ENCODE data around the gene WDR6. TPM values are rescaled to one million over a fixed set of nuclear protein-coding genes. Genes with fewer than 3 reads are reported as not detected.

Gene WDR6
- total RNA-seq, 2 donors from 2014 or later = 109 to 136 TPM

- H3K9me3 ChIP-seq = no peaks in the 10 kb centered on the region
- no peak for TF ChIP-seq POLR2A (IDR thresholded peaks at IDR 0.05)
- TF ChIP-seq CTCF (IDR thresholded peaks at IDR 0.05) = no peak
- intact Hi-C loops (cut with DNase I) = no loop called here
- WGBS, 2 donors = 94 to 100% methylated on average over 3 of the region's 3 CpGs
- no peak overlapping the region for H3K4me3 ChIP-seq
- ATAC-seq (no peak), DNase-seq (no peak)
- peaks cover 58% of the 10 kb centered on the region for H3K4me1 ChIP-seq
- no peaks in the 10 kb centered on the region for H3K27me3 ChIP-seq
- no peak overlapping the region for H3K27ac ChIP-seq
- peaks cover 0 to 15% of the 10 kb centered on the region in 2 donors for H3K36me3 ChIP-seq (replicated peaks in 1 of 2; ENCODE audit: insufficient read depth in 1 of 2, low read depth in 2 of 2)
These were observed 19.3 kb downstream of the WDR6 start for GRCh38 chr3:49026536-49026935.

GRCh38 chr3:49027634-49028033 lies 20.4 kb downstream of the WDR6 start:
- Histone ChIP-seq H3K27ac (peak overlapping the region in 1 of 4 donors; percentile 90), H3K36me3 (replicated peaks in 1 of 2; ENCODE audit: insufficient read depth in 1 of 2, low read depth in 2 of 2) (peaks cover 0 to 22% of the 10 kb centered on the region in 2 donors), H3K27me3 (no peaks in the 10 kb centered on the region), H3K4me3 (no peak overlapping the region), H3K9me3 (no peaks in the 10 kb centered on the region), H3K4me1 (peaks cover 55% of the 10 kb centered on the region)
- no peak for DNase-seq
- intact Hi-C loops (cut with DNase I) = no loop called here
- TF ChIP-seq POLR2A (IDR thresholded peaks at IDR 0.05) = no peak
- TF ChIP-seq CTCF (IDR thresholded peaks at IDR 0.05) = no peak
- no peak for ATAC-seq
- WGBS, 2 donors = 84 to 94% methylated on average over 7 to 9 of the region's 9 CpGs

- 72 to 74% methylated on average over 3 to 4 of the region's 4 CpGs for WGBS, 2 donors
- H3K36me3 ChIP-seq (replicated peaks in 1 of 2; ENCODE audit: insufficient read depth in 1 of 2, low read depth in 2 of 2) = peaks cover 0 to 25% of the 10 kb centered on the region in 2 donors
- no peak for ATAC-seq
- intact Hi-C loops (cut with DNase I) = no loop called here
- no peak overlapping the region for H3K4me3 ChIP-seq
- H3K27me3 ChIP-seq = no peaks in the 10 kb centered on the region
- peak overlapping the region; percentile 77 to 90 (median 82) for H3K27ac ChIP-seq
- TF ChIP-seq CTCF (IDR thresholded peaks at IDR 0.05) (no peak), POLR2A (IDR thresholded peaks at IDR 0.05) (no peak)
- H3K4me1 ChIP-seq = peaks cover 48% of the 10 kb centered on the region
- DNase-seq = no peak
- H3K9me3 ChIP-seq = no peaks in the 10 kb centered on the region
These were observed 21.1 kb downstream of the WDR6 start for GRCh38 chr3:49028298-49028672.

GRCh38 chr3:49028673-49029562 lies 21.7 kb downstream of the WDR6 start, which contains the start of gene IMPDH2:
TSS of gene IMPDH2 (minus strand) at chr3:49029398. CDS start at chr3:49029350, 48 bp downstream.
- DNase-seq (peak; percentile 93 to 95 (median 94)), ATAC-seq (peak; percentile 97)
- peaks cover 42% of the 10 kb centered on the region for H3K4me1 ChIP-seq
- intact Hi-C loops (cut with DNase I) = no loop called here
- TF ChIP-seq POLR2A (IDR thresholded peaks at IDR 0.05) = peak; percentile 97 to 99 (median 98)
- TF ChIP-seq CTCF (IDR thresholded peaks at IDR 0.05) = peak in 4 of 7 experiments; percentile 5 to 38 (median 16)
- no peaks in the 10 kb centered on the region for H3K27me3 ChIP-seq
- H3K4me3 ChIP-seq = peak within 1 kb of the TSS; percentile 23 to 44
- peaks cover 0 to 24% of the 10 kb centered on the region in 2 donors for H3K36me3 ChIP-seq (replicated peaks in 1 of 2; ENCODE audit: insufficient read depth in 1 of 2, low read depth in 2 of 2)
- 1 to 3% methylated on average over 4 to 55 of the region's 55 CpGs for WGBS, 2 donors
- H3K9me3 ChIP-seq = no peaks in the 10 kb centered on the region
- H3K27ac ChIP-seq = peak within 1 kb of the TSS; percentile 77 to 90 (median 82)

Measured in body of pancreas (tissue), 4 donors.